G401.6 (cell line): ENCODE data around the gene TMEM63B.
"Not testable (repeated sequence)": the region's sequence is repeated elsewhere in the genome, so short reads cannot be mapped to it uniquely, and the experiment has no call there.

Source experiments
- FAIRE-seq: peaks from 2 replicates; lab custom pipeline; 2012; peaks lifted over from hg19 to GRCh38; lab: Jason Lieb, UNC

Gene TMEM63B

DNA sequence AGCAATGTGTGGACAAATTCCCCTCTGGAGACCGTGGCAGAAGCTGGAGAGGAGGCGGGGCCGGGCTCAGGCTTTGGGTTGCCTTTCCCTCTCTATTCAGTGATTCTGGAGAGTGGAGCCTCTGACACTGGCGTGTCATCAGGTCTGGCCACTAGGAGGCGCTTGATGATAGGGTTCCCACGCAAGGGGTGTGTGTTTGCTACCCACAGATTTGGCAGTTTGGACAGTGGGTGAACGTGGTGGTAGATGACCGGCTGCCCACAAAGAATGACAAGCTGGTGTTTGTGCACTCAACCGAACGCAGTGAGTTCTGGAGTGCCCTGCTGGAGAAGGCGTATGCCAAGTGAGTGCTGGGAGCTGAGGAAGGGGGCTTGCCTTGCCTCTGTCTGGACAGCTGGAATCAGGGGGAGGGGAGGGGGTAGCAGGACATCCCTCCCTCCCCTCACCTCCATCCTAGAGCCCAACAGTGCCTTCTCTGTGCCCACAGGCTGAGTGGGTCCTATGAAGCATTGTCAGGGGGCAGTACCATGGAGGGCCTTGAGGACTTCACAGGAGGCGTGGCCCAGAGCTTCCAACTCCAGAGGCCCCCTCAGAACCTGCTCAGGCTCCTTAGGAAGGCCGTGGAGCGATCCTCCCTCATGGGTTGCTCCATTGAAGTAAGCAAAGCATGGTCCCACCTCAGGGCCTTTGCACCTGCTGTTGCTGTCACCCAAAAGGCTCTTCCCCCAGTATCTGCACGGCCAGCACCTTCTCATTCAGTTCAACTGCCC is 45.6 kb downstream of the TMEM63B start:
- FAIRE-seq = peak; percentile 84

- FAIRE-seq = no peak
These were observed 48.9 kb downstream of the TMEM63B start for GRCh38 chr6:44176130-44176761.

DNA sequence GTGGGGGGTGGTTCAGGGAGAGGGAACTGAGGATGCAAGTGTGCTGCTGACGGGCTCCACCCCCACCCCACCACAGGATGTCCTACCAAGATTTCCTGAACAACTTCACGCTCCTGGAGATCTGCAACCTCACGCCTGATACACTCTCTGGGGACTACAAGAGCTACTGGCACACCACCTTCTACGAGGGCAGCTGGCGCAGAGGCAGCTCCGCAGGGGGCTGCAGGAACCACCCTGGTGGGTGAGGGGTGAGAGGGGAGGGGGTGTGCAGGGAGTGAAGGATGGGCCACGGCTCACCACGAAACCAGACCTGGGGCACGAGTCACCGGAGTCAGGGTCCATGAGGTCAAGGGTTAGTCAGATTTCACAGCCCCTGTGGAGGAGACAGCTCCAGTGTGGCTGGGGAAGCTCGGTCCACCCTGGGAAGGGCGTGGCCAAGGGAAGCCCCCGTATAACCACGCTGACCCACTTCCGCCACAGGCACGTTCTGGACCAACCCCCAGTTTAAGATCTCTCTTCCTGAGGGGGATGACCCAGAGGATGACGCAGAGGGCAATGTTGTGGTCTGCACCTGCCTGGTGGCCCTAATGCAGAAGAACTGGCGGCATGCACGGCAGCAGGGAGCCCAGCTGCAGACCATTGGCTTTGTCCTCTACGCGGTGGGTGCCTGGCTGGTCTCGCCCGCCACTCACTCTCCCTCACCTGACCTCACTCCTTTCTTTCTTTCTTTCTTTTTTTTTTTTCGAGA is 49.6 kb downstream of the TMEM63B start:
- FAIRE-seq = no peak

DNA sequence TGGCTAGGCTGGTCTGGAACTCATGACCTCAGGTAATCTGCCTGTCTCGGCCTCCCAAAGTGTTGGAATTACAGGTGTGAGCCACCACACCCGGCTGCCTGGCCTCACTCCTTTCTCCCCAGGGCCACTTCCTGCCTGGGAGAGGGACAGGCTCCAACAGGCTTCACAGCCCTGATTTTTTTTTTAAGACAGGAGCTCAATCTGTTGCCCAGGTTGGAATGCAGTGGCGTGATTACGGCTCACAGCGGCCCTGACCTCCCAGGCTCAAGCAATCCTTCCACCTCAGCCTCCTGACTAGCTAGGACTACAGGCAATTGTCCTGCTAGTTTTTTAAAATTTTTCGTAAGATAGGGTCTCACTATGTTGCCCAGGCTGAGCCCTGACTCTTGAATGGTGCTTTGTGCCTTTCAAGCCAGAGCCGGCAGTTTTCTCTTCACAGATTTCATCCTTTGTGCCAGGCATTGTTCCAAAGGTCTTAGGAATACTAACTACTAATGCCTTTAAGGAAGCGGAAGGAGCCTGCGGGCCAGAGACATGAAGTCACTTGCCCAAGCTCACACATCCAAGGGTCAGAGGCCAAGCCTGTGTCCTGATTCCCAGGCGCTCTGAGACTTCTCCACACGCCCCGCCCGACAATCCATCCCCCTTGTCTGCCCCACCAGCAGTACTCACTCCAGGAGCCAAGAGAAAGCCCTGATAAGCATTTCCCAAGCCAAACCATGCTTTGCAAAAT is 50.5 kb downstream of the TMEM63B start:
- FAIRE-seq = no peak

GRCh38 chr6:44178424-44179071 is 51.2 kb downstream of the TMEM63B start:
- no peak for FAIRE-seq

DNA sequence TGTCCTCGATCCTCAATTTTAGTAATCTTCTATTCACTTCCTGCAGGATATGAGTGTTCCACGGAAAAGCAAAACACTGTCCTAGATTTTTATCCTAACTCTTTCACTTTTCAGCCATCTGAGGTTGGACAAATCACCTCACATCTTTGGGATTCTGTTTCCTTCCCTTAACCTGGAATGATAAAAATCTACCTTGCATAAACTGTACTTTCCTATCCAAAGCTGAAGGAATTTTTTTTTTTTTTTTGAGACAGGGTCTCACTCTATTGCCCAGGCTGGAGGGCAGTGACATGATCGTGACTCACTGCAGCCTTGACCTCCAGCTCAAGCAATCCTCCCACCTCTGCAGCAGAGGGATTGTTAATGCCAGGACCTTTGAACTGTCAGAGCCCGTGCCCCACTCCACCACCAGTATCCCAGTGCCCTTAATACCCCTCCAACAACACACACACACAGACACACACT is 51.8 kb downstream of the TMEM63B start:
- no peak for FAIRE-seq

GRCh38 chr6:44179648-44180047 is 52.3 kb downstream of the TMEM63B start:
- no peak for FAIRE-seq

DNA sequence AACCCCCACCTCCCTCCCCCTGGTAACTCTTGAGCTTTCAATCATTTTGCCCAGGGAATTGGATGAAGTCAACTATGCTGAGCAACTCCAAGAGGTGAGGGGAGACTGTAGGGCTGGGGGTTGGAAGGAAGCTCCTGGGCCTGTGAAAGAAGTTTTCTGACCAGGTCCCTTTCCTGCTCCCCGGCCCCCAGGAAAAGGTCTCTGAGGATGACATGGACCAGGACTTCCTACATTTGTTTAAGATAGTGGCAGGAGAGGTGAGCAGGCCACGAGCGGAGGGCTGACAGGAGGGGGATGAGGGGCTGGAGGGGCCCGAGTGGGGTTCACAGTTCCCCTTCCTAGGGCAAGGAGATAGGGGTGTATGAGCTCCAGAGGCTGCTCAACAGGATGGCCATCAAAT is 53.1 kb downstream of the TMEM63B start:
- FAIRE-seq = no peak

- FAIRE-seq = no peak
These were observed 53.5 kb downstream of the TMEM63B start for GRCh38 chr6:44180886-44181285.

GRCh38 chr6:44181784-44182183 is 54.4 kb downstream of the TMEM63B start:
- FAIRE-seq = not testable (repeated sequence)

GRCh38 chr6:44182911-44183390 is 55.6 kb downstream of the TMEM63B start:
- FAIRE-seq = no peak

GRCh38 chr6:44183783-44184182 is 56.4 kb downstream of the TMEM63B start:
- no peak for FAIRE-seq

GRCh38 chr6:44185356-44185755 is 58.0 kb downstream of the TMEM63B start:
- not testable (repeated sequence) for FAIRE-seq

GRCh38 chr6:44185953-44186634 is 58.7 kb downstream of the TMEM63B start:
- no peak for FAIRE-seq

DNA sequence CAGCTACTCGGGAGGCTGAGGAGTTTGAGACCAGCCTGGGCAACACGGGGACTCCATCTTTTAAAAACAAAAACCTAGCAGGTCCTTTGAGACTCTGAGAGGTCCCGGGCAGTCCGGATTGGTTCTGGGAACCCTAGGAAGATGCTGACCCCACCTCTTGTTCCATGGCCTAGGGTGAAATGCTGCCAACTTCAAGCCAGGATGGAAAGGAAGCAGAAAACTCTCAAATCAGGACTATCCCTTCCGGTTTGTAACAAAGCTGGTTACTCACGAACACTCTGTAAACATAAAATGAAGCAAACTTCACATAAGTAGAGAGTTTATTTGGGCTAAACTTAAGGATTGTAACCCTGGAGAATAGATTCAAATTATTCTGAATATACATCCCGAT is 59.3 kb downstream of the TMEM63B start:
- no peak for FAIRE-seq

- no peak for FAIRE-seq
These were observed 61.5 kb downstream of the TMEM63B start for GRCh38 chr6:44188819-44189218.

- FAIRE-seq = no peak
These were observed 61.9 kb downstream of the TMEM63B start for GRCh38 chr6:44189257-44189656.

DNA sequence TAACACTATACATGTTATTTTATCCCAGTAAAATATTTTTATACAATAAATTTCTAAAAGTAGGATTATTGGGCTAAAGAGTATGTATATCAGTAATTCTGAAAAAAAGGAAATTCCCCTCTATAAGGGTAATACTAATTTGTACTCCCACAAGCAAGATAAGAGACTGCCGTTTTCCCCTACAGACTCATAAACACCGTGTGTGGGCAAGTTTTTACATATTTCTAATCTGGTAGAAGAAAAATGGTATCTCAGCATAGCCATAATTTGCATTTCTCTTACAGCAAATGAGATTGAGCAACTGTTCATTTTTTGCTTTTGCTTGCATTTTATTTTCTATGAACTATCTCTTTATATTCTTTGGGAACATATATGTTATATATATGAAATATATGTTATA is 63.4 kb downstream of the TMEM63B start:
- FAIRE-seq = no peak

DNA sequence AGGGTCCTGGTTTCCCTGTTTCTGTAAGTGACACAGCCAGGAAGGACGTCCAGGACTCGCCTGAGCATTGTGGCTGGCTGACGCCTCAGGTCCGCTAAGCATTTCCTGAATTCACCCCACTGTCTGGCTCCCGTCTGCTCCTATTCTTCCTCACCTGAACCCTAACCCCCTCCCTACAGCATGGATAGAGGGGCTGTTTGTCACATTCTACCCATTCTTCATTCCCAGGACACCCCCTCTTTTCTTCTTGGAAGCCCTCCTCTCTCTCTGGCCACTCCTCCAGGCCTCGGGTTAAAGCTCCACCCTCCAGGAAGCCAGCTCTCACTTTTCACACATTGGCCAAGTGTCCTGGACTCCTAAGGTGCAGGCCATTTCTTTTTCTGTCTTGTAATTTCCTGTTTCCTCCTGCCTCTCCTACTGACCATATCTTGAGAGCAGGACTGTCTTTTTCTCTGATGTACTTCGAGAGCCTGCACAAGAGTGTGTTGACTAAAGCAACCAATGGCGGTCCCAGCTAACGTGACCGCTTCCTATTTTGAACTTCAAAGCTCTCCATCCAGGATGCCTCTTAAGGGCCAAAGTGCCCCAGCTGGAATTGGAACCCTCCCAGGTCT is 65.2 kb downstream of the TMEM63B start:
- FAIRE-seq = no peak

- no peak for FAIRE-seq
These were observed 66.1 kb downstream of the TMEM63B start for GRCh38 chr6:44193307-44193910.
